Measurements from ENCODE around the gene CD58. TPM values are rescaled to one million over a fixed set of nuclear protein-coding genes. Genes with fewer than 3 reads are reported as not detected.

Gene CD58
- total and polyA plus RNA-seq, 9 of the 15 experiments (the other 6 are each of a cell fraction or from before 2014, with no cell fraction given), result 18.1 to 113 (median 37.4) TPM

- peak; percentile 73 for TF ChIP-seq ZFP36 (IDR thresholded peaks at IDR 0.05; ENCODE audit: low read depth, low read length, partially characterized antibody)
- no peak for TF ChIP-seq NR4A1 (CRISPR knock-in tag; IDR thresholded peaks at IDR 0.05)
- no peak for TF ChIP-seq NR4A1 (tag; IDR thresholded peaks at IDR 0.05)
- no peak for TF ChIP-seq NFE2L1 (tag; IDR thresholded peaks at IDR 0.05; ENCODE audit: borderline replicate concordance, low read depth)
- TF ChIP-seq ZNF518B (CRISPR knock-in tag; IDR thresholded peaks at IDR 0.05), result no peak
- TF ChIP-seq ZFP91 (CRISPR knock-in tag; IDR thresholded peaks at IDR 0.05), result no peak
- TF ChIP-seq THAP7 (CRISPR knock-in tag; IDR thresholded peaks at IDR 0.05), result no peak
- peak; percentile 67 for TF ChIP-seq CREM (IDR thresholded peaks at IDR 0.05; ENCODE audit: low read depth)
- TF ChIP-seq RBM34 (IDR thresholded peaks at IDR 0.05; ENCODE audit: borderline replicate concordance, insufficient read depth, low read length), result no peak
- TF ChIP-seq MAFK (IDR thresholded peaks at IDR 0.05; ENCODE audit: low read length), result no peak
- TF ChIP-seq ZKSCAN8 (CRISPR knock-in tag; IDR thresholded peaks at IDR 0.05), result no peak
- no peak for TF ChIP-seq XRCC4 (IDR thresholded peaks at IDR 0.05; ENCODE audit: extremely low read depth, insufficient read depth, insufficient read length)
- TF ChIP-seq ELK3 (CRISPR knock-in tag; IDR thresholded peaks at IDR 0.05), result no peak
- TF ChIP-seq ZC3H4 (CRISPR knock-in tag; IDR thresholded peaks at IDR 0.05; ENCODE audit: borderline replicate concordance), result no peak
- TF ChIP-seq PRDM10 (IDR thresholded peaks at IDR 0.05; ENCODE audit: partially characterized antibody), result peak; percentile 47
- no peak for TF ChIP-seq PTBP1 (IDR thresholded peaks at IDR 0.05; ENCODE audit: low read depth, low read length)
- TF ChIP-seq LEF1 (IDR thresholded peaks at IDR 0.05), result peak; percentile 56; the same call in 1 of the 2 replicates
- no peak for TF ChIP-seq FOXA1 (IDR thresholded peaks at IDR 0.05; ENCODE audit: borderline replicate concordance)
These were observed 14.4 kb downstream of the CD58 start (continued) for GRCh38 chr1:116556289-116557006.
